Stimulated activated naive CD8-positive, alpha-beta T cell treated with anti-CD3 and anti-CD28 coated beads, Interleukin-15, Interleukin-2, amounts not matched to agents 100 ng/mL and 50 ng/mL, for 24 hours (primary cell): ENCODE results near the gene TTC34.
"Not testable (repeated sequence)": the region's sequence is repeated elsewhere in the genome, so short reads cannot be mapped to it uniquely, and the experiment has no call there.

ENCODE experiments used
- H3K27ac Mint-ChIP-seq: one replicate; pipeline ENCODE4 v1.8.0; 2021; ENCODE audit warnings: mild to moderate bottlenecking, mixed read lengths
- H3K27me3 Mint-ChIP-seq: one replicate; pipeline ENCODE4 v1.8.0; 2021; ENCODE audit warnings: mixed read lengths
- H3K36me3 Mint-ChIP-seq: one replicate; pipeline ENCODE4 v1.8.0; 2021; ENCODE audit warnings: low read depth, mixed read lengths
- H3K4me1 Mint-ChIP-seq: one replicate; pipeline ENCODE4 v1.8.0; 2021; ENCODE audit warnings: low read depth, mixed read lengths
- H3K4me3 Mint-ChIP-seq: one replicate; pipeline ENCODE4 v1.8.0; 2021; ENCODE audit warnings: mild to moderate bottlenecking, mixed read lengths
- H3K9me3 Mint-ChIP-seq: one replicate; pipeline ENCODE4 v1.8.0; 2021; ENCODE audit warnings: mixed read lengths

Gene TTC34

DNA sequence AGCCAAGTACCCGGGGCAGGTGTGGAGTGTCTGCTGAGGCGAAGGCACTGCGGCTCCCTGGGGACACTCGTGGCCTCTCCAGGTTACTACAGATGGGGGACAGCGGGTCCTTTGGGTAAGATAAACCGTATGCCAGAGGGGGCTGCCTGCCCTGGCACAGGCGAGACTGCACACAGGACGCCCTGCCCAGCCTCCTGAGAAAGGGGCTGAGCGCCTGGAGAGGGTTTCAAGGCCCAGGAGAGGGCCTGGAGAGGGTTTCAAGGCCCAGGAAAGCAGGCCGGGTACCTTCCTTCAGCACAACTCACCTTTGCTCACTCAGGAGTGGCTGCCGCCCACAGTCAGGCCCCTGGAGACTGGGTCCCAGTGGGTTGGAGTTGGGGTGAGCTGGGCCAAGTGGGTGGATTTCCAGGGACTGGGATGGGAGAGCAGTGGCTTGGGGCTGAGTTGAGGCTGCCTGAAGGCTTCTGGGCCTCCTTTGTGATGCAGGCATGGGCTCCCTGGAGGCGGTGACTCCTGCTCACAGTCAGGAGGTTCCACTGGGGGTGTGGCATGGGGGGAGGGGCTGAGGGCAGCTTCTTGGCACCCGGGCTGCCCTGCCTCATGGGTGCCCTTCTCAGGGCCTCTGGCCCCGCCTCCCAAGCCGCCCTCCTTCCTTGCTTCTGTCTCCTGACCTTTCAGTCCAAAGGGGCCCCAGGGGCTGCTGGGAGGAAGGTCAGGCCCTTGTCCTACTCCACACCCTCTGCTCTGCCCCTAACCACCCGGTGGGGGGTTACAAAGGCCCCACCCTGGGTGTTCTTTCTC is 168.7 kb downstream of the TTC34 start, which contains the start of gene MMEL1:
Gene MMEL1, minus strand, starts transcription at position 456 of the 801 bp plus-strand sequence. CDS start 3,532 bp downstream, outside the sequence.
- peaks cover 16% of the 10 kb centered on the region for H3K9me3 Mint-ChIP-seq
- peaks cover 8% of the 10 kb centered on the region for H3K4me1 Mint-ChIP-seq
- H3K36me3 Mint-ChIP-seq, result no peaks in the 10 kb centered on the region
- H3K27me3 Mint-ChIP-seq, result peaks cover 18% of the 10 kb centered on the region
- H3K4me3 Mint-ChIP-seq, result no peak within 1 kb of the TSS
- no peak within 1 kb of the TSS for H3K27ac Mint-ChIP-seq

DNA sequence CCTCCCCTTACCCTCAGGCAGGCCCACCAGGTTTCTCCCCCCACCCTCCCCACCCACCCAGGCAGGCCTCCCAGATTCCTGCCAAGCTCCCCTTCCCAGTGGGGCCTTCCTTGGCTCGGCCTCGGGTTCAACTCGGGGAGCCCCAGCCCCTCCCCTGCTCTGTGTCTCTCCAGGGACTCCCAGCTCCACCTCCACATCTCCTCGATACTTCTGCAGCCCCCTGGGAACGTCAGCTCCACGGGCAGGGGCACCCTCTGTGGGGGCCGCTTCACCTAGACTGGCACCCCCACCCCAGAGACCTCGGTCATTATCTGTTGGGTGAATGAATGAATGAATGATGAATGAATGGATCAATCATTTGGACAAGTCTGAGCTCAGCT is 169.5 kb downstream of the TTC34 start:
- H3K36me3 Mint-ChIP-seq, result no peaks in the 10 kb centered on the region
- H3K27me3 Mint-ChIP-seq, result peaks cover 25% of the 10 kb centered on the region
- H3K4me3 Mint-ChIP-seq, result no peak overlapping the region
- H3K27ac Mint-ChIP-seq, result no peak overlapping the region
- H3K9me3 Mint-ChIP-seq, result peaks cover 15% of the 10 kb centered on the region
- H3K4me1 Mint-ChIP-seq, result peaks cover 8% of the 10 kb centered on the region

DNA sequence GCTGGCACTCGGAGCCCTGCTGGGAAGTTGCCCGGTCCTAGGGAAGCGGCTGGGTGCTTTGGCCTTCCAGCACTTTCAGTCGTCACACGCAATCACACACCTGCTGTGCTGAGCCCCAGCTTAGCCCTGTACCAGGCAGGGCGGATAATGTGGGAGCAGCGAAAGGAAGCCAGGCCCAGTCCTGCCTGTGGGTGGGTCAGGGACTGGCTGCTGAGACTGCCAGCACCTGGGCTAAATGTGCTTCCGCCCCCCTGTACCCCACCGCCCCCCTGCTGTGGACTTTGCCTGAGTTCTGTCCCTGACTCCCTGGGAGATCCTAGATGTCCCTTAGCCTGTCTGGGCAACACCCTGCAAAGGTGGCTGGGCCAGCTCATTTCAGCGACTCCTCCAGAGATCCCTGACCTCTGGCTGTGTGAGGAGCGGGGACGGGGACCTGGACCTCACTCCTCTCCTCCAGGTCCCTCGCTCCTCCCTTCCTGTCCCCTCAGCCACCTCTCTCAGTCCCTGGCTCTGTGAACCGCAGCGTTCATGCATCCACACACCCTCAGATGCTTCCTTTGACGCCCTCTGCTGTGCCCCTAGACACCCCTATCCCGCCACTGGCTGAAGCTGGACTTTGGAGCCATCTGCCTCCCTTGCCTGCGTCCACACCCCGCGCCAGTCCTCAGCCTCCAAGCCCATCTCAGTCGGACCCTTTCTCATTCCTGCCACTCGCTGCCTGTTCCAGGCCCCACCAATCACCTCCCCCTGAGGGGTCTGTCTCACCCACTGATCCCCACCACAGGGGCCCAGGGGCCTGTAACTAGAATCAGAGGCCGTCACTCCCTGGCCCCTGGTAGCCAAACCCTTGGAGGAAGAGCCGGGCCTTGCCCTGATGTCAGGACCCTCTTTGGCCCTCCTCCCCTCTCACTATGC is 170.1 kb downstream of the TTC34 start:
- Mint-ChIP-seq H3K36me3 (no peaks in the 10 kb centered on the region), H3K9me3 (peaks cover 10% of the 10 kb centered on the region), H3K27ac (no peak overlapping the region), H3K4me1 (peaks cover 6% of the 10 kb centered on the region), H3K4me3 (no peak overlapping the region), H3K27me3 (peaks cover 31% of the 10 kb centered on the region)

DNA sequence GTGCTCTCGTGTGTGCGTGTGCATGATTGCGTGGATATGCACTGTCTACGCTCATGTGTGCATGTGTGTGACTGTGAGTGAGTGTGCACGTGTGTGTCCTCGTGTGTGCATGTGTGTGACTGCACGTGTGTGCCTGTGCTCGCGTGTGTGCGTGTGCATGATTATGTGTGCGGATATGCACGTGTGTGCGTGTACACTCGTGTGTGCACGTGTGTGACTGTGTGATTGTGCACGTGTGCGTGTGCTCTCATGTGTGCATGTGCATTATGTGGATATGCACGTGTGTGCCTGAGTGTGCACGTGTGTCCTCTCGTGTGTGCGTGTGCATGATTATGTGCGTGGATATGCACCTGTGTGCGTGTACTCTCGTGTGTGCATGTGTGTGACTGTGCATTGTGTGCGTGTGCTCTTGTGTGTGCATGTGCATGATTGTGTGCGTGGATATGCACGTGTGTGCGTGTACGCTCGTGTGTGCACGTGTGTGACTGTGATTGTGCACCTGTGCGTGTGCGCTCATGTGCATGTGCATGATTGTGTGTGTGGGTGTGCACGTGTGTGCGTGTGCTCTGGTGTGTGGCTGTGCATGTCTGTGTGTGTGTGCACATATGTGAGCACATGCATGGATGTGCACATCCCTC is 170.9 kb downstream of the TTC34 start:
- H3K9me3 Mint-ChIP-seq, result peaks cover 10% of the 10 kb centered on the region
- no peaks in the 10 kb centered on the region for H3K36me3 Mint-ChIP-seq
- H3K4me3 Mint-ChIP-seq, result peak overlapping the region; percentile 30
- peaks cover 6% of the 10 kb centered on the region for H3K4me1 Mint-ChIP-seq
- peaks cover 35% of the 10 kb centered on the region for H3K27me3 Mint-ChIP-seq
- H3K27ac Mint-ChIP-seq, result peak overlapping the region; percentile 65

DNA sequence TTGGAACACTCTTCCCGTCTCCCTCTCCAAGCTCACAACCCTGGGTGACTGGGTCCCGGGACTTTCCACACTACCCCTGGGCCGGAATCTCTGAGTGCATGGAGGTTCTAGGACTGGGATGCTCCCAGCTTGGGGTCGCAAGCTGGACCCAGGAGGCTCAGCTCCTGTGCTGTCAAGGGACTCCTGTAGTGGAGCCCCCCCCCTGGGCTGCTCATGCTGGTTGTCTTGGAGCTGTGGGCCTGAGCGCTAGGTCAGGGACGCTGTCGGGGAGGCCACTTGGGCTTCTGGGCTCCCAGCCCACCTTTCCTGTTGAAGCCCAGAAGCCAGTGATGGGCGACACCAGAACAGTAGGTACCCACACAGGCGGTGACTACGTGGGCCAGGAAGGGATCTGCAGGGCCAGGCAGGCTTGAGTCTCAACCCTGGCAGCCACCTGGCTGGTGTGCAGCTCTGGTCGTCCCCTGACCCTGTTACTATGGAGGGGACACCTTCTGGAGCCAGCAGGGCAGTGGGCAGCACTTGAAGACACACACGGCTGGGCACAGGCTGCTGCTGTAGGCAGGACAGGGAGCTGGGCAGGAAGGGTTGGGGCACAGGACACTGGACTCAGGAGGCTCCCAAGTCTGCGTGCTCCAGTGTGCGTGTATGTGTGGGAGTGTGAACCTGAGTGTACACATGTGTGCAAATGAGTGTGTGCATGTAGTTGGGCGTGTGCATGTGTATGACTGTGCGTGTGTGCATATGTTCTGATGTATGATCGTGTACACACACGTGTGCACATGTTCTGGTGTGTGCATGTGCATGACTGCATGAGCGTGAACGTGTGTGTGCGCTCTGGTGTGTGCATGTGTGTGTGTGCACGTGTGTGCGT is 171.6 kb downstream of the TTC34 start:
- peaks cover 6% of the 10 kb centered on the region for H3K4me1 Mint-ChIP-seq
- H3K4me3 Mint-ChIP-seq, result no peak overlapping the region
- peaks cover 38% of the 10 kb centered on the region for H3K27me3 Mint-ChIP-seq

DNA sequence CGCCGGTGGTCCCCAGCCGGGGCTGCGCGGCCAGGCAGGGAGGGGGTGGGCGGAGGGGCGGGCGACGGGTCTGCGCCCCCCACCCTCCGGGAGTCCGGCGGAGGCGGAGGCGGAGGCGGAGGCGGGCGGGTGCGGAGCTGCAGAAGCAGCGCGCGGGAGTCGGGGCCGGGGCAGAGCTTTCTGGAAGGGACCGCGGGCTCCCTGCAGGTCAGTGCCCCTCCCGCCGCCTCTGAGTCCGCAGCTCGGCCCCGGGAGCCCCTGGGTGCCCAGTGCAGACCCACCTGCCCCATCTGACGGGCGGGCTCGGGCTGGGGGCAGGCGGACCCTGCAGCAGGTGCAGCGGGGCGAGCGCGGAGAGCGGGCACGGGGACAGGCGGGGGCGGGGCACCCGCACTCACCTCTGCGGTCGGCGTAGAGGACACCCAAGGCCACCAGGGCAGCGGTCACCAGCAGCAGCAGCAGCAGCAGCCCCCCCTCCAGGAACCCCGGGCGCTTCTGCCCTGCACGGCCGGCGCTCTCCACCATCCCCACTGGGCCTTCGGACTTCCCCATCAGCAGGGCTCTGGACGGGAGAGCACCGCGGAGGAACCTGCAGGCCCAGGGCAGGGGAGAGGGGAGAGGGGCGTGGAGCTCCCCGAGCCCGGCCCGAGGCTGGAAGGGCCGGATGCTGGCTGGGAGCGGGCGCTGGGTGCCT is 172.4 kb downstream of the TTC34 start:
- Mint-ChIP-seq H3K4me3 (no peak overlapping the region), H3K4me1 (peaks cover 6% of the 10 kb centered on the region), H3K27ac (no peak overlapping the region), H3K27me3 (peaks cover 43% of the 10 kb centered on the region), H3K36me3 (no peaks in the 10 kb centered on the region), H3K9me3 (peaks cover 10% of the 10 kb centered on the region)

More for the DNA sequence above, 171.6 kb downstream of the TTC34 start:
- Mint-ChIP-seq H3K27ac (peak overlapping the region; percentile 65), H3K36me3 (no peaks in the 10 kb centered on the region), H3K9me3 (peaks cover 10% of the 10 kb centered on the region)

DNA sequence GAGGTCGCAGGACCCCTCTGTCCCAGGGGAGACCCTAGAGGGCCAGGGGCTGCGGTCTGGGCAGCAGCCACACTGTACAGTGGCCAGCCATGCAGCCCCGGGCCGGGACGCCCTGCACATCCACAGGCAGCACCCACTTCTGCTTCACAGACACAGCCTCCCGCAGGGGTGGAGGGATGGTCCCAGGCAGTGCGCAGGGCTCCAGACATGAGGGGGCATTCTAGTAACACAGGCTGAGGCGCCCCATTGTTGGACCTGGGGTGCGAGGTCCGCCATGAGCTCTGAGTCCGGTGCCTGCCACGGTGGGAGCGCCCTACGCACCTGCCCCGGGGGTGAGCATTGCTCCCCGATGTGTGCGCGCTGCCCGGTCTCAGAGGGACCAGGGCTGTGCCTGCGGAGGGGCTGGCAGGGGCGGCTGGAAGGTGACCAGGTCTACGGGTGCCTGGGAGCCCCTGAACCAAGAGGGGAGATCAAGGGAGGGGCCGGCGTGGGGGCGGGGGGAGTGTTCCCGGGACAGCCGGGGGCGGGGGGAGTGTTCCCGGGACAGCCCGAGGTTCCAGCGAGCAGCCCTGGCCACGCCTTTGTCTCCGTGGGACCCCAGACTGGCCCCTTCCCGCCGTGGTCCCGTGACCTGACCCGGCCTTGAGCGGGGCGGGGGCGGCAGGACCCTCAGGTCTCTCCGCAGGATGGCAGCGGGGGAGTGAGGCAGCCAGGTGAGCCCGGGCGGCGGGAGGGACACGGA is 173.1 kb downstream of the TTC34 start:
- no peaks in the 10 kb centered on the region for H3K36me3 Mint-ChIP-seq
- no peak overlapping the region for H3K4me3 Mint-ChIP-seq

DNA sequence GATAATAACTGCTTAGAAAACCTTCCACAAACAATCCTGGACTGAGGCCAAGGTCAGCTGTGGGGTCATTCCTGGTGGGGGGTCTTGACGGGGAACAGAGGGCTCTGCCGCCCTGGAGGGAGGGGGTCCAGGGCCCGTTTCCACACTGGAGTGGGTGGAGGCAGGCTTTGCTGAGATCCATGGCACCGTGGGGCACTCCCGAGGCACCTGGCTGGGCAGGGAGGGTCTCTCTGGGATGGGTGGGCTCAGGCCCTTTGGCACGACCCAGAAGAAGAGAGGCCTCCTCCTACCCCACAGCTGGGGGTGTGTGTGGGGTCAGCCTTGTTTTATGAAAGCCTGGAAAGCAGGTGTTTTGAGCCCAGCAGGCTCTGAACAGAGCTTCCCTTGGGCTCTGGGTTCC is 173.7 kb downstream of the TTC34 start:
- Mint-ChIP-seq H3K27ac (no peak overlapping the region), H3K4me3 (no peak overlapping the region), H3K4me1 (peaks cover 12% of the 10 kb centered on the region), H3K36me3 (no peaks in the 10 kb centered on the region), H3K27me3 (peaks cover 43% of the 10 kb centered on the region), H3K9me3 (peaks cover 10% of the 10 kb centered on the region)

More for the DNA sequence above, 173.1 kb downstream of the TTC34 start:
- H3K9me3 Mint-ChIP-seq, result peaks cover 10% of the 10 kb centered on the region
- peaks cover 6% of the 10 kb centered on the region for H3K4me1 Mint-ChIP-seq
- no peak overlapping the region for H3K27ac Mint-ChIP-seq
- H3K27me3 Mint-ChIP-seq, result peaks cover 43% of the 10 kb centered on the region

GRCh38 chr1:2625748-2626147 is 175.7 kb downstream of the TTC34 start:
- H3K27ac Mint-ChIP-seq, H3K9me3 Mint-ChIP-seq, H3K36me3 Mint-ChIP-seq, H3K4me3 Mint-ChIP-seq: not testable (repeated sequence)
- Mint-ChIP-seq H3K4me1 (peaks cover 10% of the 10 kb centered on the region), H3K27me3 (peaks cover 44% of the 10 kb centered on the region)

- no peak overlapping the region for H3K27ac Mint-ChIP-seq
- peaks cover 40% of the 10 kb centered on the region for H3K27me3 Mint-ChIP-seq
- H3K4me3 Mint-ChIP-seq, result no peak overlapping the region
- peaks cover 6% of the 10 kb centered on the region for H3K4me1 Mint-ChIP-seq
- peaks cover 4% of the 10 kb centered on the region for H3K9me3 Mint-ChIP-seq
- H3K36me3 Mint-ChIP-seq, result no peaks in the 10 kb centered on the region
These were observed 176.2 kb downstream of the TTC34 start for GRCh38 chr1:2625311-2625710.

GRCh38 chr1:2624735-2625300 is 176.7 kb downstream of the TTC34 start:
- Mint-ChIP-seq H3K27me3 (peaks cover 35% of the 10 kb centered on the region), H3K27ac (no peak overlapping the region), H3K36me3 (no peaks in the 10 kb centered on the region), H3K9me3 (peaks cover 4% of the 10 kb centered on the region), H3K4me3 (no peak overlapping the region), H3K4me1 (peaks cover 6% of the 10 kb centered on the region)

GRCh38 chr1:2623571-2624337 is 177.7 kb downstream of the TTC34 start:
- peaks cover 8% of the 10 kb centered on the region for H3K9me3 Mint-ChIP-seq
- H3K4me3 Mint-ChIP-seq, result no peak overlapping the region
- no peak overlapping the region for H3K27ac Mint-ChIP-seq
- peaks cover 6% of the 10 kb centered on the region for H3K4me1 Mint-ChIP-seq
- H3K27me3 Mint-ChIP-seq, result peaks cover 31% of the 10 kb centered on the region
- no peaks in the 10 kb centered on the region for H3K36me3 Mint-ChIP-seq
